SK-N-MC (cell line): ENCODE measurements around the gene GABBR2.
"Not testable (repeated sequence)": the region's sequence is repeated elsewhere in the genome, so short reads cannot be mapped to it uniquely, and the experiment has no call there.

Experiments
- EZH2 ChIP-seq: fragments of 200-600 bp; sonication (generic); IDR thresholded peaks from one replicate; pipeline ENCODE4 v1.6.1; 2017; ENCODE audit warnings: antibody characterized with exemption
- FOXP2 ChIP-seq: optimal IDR thresholded peaks from 2 replicates; pipeline ENCODE3; 2011; ENCODE audit warnings: mild to moderate bottlenecking, moderate library complexity; ENCODE audit not compliant: insufficient read depth; ENCODE audit errors: extremely low read length, control extremely low read depth
- POLR2AphosphoS5 ChIP-seq: IDR thresholded peaks from 2 replicates; pipeline ENCODE4 v1.6.1; 2012; ENCODE audit warnings: mild to moderate bottlenecking, low read depth, low read length, borderline replicate concordance

GRCh38 chr9:98584853-98585438 lies 123.8 kb downstream of the GABBR2 start:
- not testable (repeated sequence) for TF ChIP-seq POLR2AphosphoS5, EZH2, FOXP2
